Measurements from ENCODE around the gene NDUFB10.
A peak's percentile ranks its signal among the peaks of the same experiment; 100 is the strongest.

Gene NDUFB10

GRCh38 chr16:2002406-2003230 lies 43.3 kb downstream of the NDUFB10 start:
- no peak overlapping the region for H3K27ac ChIP-seq
- no peak for TF ChIP-seq ZFX (IDR thresholded peaks at IDR 0.05; ENCODE audit: borderline replicate concordance)
- TF ChIP-seq, protein P1, sequence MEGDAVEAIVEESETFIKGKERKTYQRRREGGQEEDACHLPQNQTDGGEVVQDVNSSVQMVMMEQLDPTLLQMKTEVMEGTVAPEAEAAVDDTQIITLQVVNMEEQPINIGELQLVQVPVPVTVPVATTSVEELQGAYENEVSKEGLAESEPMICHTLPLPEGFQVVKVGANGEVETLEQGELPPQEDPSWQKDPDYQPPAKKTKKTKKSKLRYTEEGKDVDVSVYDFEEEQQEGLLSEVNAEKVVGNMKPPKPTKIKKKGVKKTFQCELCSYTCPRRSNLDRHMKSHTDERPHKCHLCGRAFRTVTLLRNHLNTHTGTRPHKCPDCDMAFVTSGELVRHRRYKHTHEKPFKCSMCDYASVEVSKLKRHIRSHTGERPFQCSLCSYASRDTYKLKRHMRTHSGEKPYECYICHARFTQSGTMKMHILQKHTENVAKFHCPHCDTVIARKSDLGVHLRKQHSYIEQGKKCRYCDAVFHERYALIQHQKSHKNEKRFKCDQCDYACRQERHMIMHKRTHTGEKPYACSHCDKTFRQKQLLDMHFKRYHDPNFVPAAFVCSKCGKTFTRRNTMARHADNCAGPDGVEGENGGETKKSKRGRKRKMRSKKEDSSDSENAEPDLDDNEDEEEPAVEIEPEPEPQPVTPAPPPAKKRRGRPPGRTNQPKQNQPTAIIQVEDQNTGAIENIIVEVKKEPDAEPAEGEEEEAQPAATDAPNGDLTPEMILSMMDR (IDR thresholded peaks at IDR 0.05) = no peak

GRCh38 chr16:2003231-2003826 lies 44.0 kb downstream of the NDUFB10 start:
- H3K27ac ChIP-seq = peak overlapping the region; percentile 64; the same call in 1 of the 2 replicates
- no peak for TF ChIP-seq ZFX (IDR thresholded peaks at IDR 0.05; ENCODE audit: borderline replicate concordance)
- TF ChIP-seq, protein P1 (IDR thresholded peaks at IDR 0.05) = no peak

- peak overlapping the region; percentile 64 for H3K27ac ChIP-seq
- TF ChIP-seq, protein P1 (IDR thresholded peaks at IDR 0.05) = peak; percentile 99
- no peak for TF ChIP-seq ZFX (IDR thresholded peaks at IDR 0.05; ENCODE audit: borderline replicate concordance)
These were observed 44.7 kb downstream of the NDUFB10 start for GRCh38 chr16:2003827-2004641.

DNA sequence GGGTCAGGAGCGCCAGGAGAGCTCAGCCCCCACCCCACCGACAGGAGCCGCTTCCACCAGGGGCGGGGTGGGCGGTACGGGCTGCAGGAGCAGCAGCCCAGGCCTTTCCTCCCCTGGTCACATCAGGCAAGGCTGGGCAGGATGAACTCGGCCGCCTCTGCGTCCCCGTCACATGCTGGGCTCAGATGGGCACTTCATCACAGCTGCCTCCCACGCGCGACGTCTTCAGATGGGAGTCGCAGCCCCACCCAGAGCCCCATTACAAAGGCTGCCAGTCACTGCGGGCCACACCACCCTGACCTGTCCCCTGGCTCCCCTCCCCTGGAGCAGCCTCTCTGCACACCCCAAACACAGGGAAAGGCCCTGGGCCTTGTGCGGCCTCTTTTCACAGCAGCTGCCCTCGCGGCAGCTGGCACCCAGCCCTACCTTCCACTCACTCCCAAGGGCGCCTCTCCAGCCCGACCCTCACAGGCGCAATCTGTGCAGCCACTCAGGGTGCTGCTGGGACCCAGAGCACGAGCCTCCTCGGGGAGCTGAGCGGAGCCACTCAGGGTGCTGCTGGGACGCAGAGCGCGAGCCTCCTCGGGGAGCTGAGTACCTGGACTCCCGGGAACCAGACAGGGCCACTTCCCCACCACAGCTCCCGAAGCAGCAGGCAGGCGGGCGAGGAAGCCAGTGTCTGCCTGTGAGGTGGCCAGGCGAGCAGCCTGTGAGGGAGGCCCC lies 45.6 kb downstream of the NDUFB10 start:
- peak overlapping the region; percentile 64 for H3K27ac ChIP-seq
- no peak for TF ChIP-seq ZFX (IDR thresholded peaks at IDR 0.05; ENCODE audit: borderline replicate concordance)

DNA sequence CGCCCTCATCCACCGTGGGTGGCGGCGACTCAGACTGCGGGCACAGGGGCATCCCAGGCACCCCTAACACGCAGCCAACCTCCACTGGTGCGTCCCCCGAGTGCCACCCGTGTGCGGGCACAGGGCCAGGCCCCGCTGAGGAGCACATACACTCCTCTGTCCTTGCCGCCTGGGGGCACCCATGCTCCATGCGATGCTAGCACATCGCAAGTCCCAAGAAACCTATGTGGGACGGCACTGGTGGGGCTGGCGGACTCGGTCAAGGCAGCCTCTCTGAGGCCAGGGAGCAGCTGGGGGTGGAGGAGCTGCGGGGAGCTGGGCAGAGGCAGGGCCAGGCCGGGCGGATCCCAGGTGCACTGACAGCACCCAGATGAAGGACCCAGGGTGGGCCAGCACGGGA lies 46.3 kb downstream of the NDUFB10 start:
- TF ChIP-seq, protein P1 (IDR thresholded peaks at IDR 0.05) = peak; percentile 6; the same call in 1 of the 2 replicates
- TF ChIP-seq ZFX (IDR thresholded peaks at IDR 0.05; ENCODE audit: borderline replicate concordance) = no peak
- H3K27ac ChIP-seq = no peak overlapping the region

GRCh38 chr16:2006317-2006716 lies 47.0 kb downstream of the NDUFB10 start:
- no peak overlapping the region for H3K27ac ChIP-seq

More at GRCh38 chr16:2006317-2006716, 47.0 kb downstream of the NDUFB10 start:
- no peak for TF ChIP-seq ZFX (IDR thresholded peaks at IDR 0.05; ENCODE audit: borderline replicate concordance)
- TF ChIP-seq, protein P1 (IDR thresholded peaks at IDR 0.05) = no peak

Data from 22Rv1 (cell line).